ENCODE results near the gene PRSS21.

GRCh38 chr16:2799205-2799858 is 17.7 kb upstream of the PRSS21 start:
- no peak for TF ChIP-seq POLR2AphosphoS5 (IDR thresholded peaks at IDR 0.05; ENCODE audit: borderline replicate concordance, low read depth, low read length)
- TF ChIP-seq EZH2 (IDR thresholded peaks at IDR 0.05), result no peak
